Choroid plexus epithelial cell (primary cell): ENCODE data around the gene RTN4RL1.

Experiments used
- DNase-seq: peaks from one replicate; pipeline ENCODE4 v3.0.0-alpha.2; 2010; ENCODE audit warnings: low read depth
- H3K4me3 ChIP-seq: 2 replicates; pipeline ENCODE4 v1.5.1; 2011; ENCODE audit warnings: low read depth, mild to moderate bottlenecking, control low read depth, low read length, moderate library complexity
- TF ChIP-seq, protein P1 (sequence below): conservative IDR thresholded peaks from 2 replicates; pipeline ENCODE4 v1.5.1; 2011; ENCODE audit warnings: low read depth, mild to moderate bottlenecking, control low read depth, inconsistent platforms, low read length, moderate library complexity

RTN4RL1 gene

GRCh38 chr17:1949754-1950153, 75.4 kb downstream of the RTN4RL1 start:
- no peak overlapping the region for H3K4me3 ChIP-seq
- TF ChIP-seq, protein P1, sequence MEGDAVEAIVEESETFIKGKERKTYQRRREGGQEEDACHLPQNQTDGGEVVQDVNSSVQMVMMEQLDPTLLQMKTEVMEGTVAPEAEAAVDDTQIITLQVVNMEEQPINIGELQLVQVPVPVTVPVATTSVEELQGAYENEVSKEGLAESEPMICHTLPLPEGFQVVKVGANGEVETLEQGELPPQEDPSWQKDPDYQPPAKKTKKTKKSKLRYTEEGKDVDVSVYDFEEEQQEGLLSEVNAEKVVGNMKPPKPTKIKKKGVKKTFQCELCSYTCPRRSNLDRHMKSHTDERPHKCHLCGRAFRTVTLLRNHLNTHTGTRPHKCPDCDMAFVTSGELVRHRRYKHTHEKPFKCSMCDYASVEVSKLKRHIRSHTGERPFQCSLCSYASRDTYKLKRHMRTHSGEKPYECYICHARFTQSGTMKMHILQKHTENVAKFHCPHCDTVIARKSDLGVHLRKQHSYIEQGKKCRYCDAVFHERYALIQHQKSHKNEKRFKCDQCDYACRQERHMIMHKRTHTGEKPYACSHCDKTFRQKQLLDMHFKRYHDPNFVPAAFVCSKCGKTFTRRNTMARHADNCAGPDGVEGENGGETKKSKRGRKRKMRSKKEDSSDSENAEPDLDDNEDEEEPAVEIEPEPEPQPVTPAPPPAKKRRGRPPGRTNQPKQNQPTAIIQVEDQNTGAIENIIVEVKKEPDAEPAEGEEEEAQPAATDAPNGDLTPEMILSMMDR, result no peak
- DNase-seq, result no peak

GRCh38 chr17:1948517-1948825, 76.7 kb downstream of the RTN4RL1 start:
- no peak overlapping the region for H3K4me3 ChIP-seq
- TF ChIP-seq, protein P1, result no peak
- DNase-seq, result no peak

GRCh38 chr17:1947743-1948516, 77.2 kb downstream of the RTN4RL1 start:
- H3K4me3 ChIP-seq, result no peak overlapping the region
- DNase-seq, result no peak
- TF ChIP-seq, protein P1, result no peak

GRCh38 chr17:1947229-1947742, 77.8 kb downstream of the RTN4RL1 start:
- H3K4me3 ChIP-seq, result no peak overlapping the region
- TF ChIP-seq, protein P1, result no peak
- DNase-seq, result no peak

- no peak for DNase-seq
- TF ChIP-seq, protein P1, result no peak
- H3K4me3 ChIP-seq, result no peak overlapping the region
Observed at GRCh38 chr17:1946021-1946932, 78.9 kb downstream of the RTN4RL1 start.

GRCh38 chr17:1945621-1946020, 79.5 kb downstream of the RTN4RL1 start:
- TF ChIP-seq, protein P1, result no peak
- no peak overlapping the region for H3K4me3 ChIP-seq
- DNase-seq, result no peak
